Skeletal muscle satellite cell (primary cell): Measurements from ENCODE around the gene UBXN11. TPM values are rescaled to one million over a fixed set of nuclear protein-coding genes. Genes with fewer than 3 reads are reported as not detected.

Experiments
- H3K27me3 ChIP-seq: 2 replicates; pipeline ENCODE4 v1.7.0; 2013; ENCODE audit warnings: low read length; ENCODE audit not compliant: control insufficient read depth, insufficient read depth
- H3K36me3 ChIP-seq: 2 replicates; pipeline ENCODE4 v1.7.0; 2013; ENCODE audit warnings: mild to moderate bottlenecking, control low read depth, low read length; ENCODE audit not compliant: insufficient read depth
- H3K4me1 ChIP-seq: 2 replicates; pipeline ENCODE4 v1.7.0; 2013; ENCODE audit warnings: low read length; ENCODE audit not compliant: control insufficient read depth, insufficient read depth
- H3K4me2 ChIP-seq: 2 replicates; pipeline ENCODE4 v1.7.0; 2013; ENCODE audit warnings: mild to moderate bottlenecking, low read length
- H3K4me3 ChIP-seq: 2 replicates; pipeline ENCODE4 v1.7.0; 2013; ENCODE audit warnings: low read length
- H3K9ac ChIP-seq: 2 replicates; pipeline ENCODE4 v1.7.0; 2013; ENCODE audit warnings: mild to moderate bottlenecking, low read depth, low read length, moderate library complexity
- H3K9me3 ChIP-seq: replicated peaks from 2 replicates; pipeline ENCODE4 v1.7.0; 2013; ENCODE audit warnings: mild to moderate bottlenecking, control low read depth, low read length
- total RNA-seq: library from RNA; depleted of rRNA; stranded (reverse); fragments of >200 nt; gene quantifications from 2 replicates; pipeline ENCODE4 v1.2.3, GENCODE V29; 2012; rRNA removed

UBXN11 gene
- total RNA-seq: 2.8 TPM in 2 replicates

- peak within 1 kb of the TSS; percentile 77 for H3K9ac ChIP-seq
- H3K4me1 ChIP-seq: peaks cover 19% of the 10 kb centered on the region
- H3K9me3 ChIP-seq: no peaks in the 10 kb centered on the region
- H3K4me2 ChIP-seq: peak within 1 kb of the TSS; percentile 77
- H3K4me3 ChIP-seq: peak within 1 kb of the TSS; percentile 82
- peaks cover 1% of the 10 kb centered on the region for H3K27me3 ChIP-seq
- H3K36me3 ChIP-seq: no peaks in the 10 kb centered on the region
These were observed at the start of gene UBXN11 for GRCh38 chr1:26306290-26307229. UBXN11 (minus strand) TSS chr1:26306636; CDS start chr1:26302883, 3,753 bp downstream.

DNA sequence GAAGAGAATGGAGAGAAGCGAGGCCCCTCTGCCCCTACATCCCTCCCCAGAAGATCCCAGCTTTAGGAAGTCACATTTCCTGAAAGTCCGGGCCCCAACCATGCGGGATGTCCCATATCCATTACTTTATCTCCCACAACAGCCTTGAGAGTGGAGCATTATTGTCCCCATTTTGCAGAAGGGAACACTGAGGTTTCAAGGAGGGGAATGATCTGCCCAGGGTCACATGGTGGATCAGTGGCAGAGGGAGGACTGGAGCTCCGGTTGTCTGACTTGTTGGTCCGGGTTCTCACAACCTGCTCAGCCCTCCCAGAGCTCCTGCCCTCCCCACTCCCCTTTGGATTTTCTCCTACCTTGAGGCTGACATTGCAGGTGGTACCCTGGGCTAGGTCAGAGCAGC is 49.7 kb upstream of the UBXN11 start:
- no peaks in the 10 kb centered on the region for H3K36me3 ChIP-seq
- no peak overlapping the region for H3K4me2 ChIP-seq
- H3K9me3 ChIP-seq: no peaks in the 10 kb centered on the region
- peaks cover 38% of the 10 kb centered on the region for H3K27me3 ChIP-seq
- H3K9ac ChIP-seq: no peak overlapping the region
- H3K4me1 ChIP-seq: peaks cover 5% of the 10 kb centered on the region
- H3K4me3 ChIP-seq: no peak overlapping the region

DNA sequence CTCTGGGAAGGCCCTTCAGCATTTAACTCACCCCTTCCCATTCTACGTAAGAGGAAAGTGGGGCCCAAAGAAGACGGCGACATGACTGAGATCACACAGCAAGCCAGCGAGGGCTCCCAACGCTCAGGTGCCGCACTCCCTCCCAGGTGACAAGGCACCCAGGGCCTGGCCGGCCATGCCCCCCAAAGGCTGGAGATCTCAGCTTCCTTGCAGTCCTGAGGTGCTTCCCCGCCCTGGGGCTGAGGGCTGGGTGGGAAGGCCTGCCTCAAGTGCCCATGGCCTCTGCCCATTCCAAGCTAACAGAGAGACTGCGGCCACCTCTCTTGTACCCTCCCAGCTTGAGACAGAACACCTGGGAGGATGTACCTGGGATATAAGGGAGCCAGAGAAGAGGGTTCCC is 48.5 kb upstream of the UBXN11 start:
- Histone ChIP-seq H3K36me3 (no peaks in the 10 kb centered on the region), H3K4me2 (no peak overlapping the region), H3K9me3 (no peaks in the 10 kb centered on the region), H3K4me1 (no peaks in the 10 kb centered on the region), H3K4me3 (no peak overlapping the region), H3K27me3 (peaks cover 26% of the 10 kb centered on the region), H3K9ac (no peak overlapping the region)

DNA sequence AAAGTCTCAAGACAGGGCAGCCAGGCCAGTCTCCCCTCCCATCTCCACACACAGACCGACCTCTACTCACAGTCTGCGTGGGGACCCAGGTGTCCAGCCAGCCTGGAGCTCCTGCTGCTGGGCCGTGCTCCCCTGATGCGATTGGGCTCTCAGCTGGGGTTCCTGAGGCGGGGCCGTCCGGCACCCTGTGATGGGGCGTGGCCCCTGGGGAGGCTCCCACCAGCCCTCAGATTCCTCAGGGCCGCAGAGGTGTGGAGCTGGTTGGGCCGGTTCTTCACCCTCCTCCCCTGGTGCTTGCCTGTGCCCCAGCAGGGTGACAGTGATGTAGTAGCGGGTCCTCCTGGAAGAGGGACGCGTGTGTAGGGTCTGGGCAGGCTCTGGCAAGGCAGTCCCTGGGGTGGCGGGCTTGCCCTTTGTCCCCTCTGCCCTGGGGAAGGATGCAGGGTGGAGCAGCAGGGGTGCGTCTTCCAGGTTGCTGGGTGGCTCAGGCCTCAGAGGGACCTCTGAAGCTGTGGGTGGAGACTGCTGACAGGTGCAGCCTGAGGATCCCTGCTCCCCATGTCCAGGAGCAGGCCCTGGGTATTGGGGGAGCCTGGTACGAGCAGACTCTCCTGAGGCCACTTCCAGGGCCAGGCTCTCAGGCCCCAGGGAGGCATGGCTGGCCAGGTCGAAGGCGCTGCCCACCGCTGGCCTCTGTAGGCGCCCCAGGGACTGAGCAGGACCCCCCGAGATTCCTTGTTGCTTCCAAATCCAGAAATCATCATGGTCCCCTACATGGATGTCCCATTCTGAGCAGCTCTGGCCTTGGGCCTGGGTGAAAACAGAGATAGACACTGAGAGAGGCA is 47.8 kb upstream of the UBXN11 start, which contains the start of gene CRYBG2:
TSS of gene CRYBG2 (minus strand) at position 155 of the 845 bp plus-strand sequence. CDS start 7,473 bp downstream, outside the sequence.
- H3K4me1 ChIP-seq: peaks cover 3% of the 10 kb centered on the region
- no peak within 1 kb of the TSS for H3K4me2 ChIP-seq
- H3K4me3 ChIP-seq: no peak within 1 kb of the TSS
- no peak within 1 kb of the TSS for H3K9ac ChIP-seq
- H3K27me3 ChIP-seq: peaks cover 20% of the 10 kb centered on the region
- H3K36me3 ChIP-seq: no peaks in the 10 kb centered on the region
- H3K9me3 ChIP-seq: no peaks in the 10 kb centered on the region

- no peaks in the 10 kb centered on the region for H3K9me3 ChIP-seq
- H3K27me3 ChIP-seq: peaks cover 13% of the 10 kb centered on the region
- no peak overlapping the region for H3K9ac ChIP-seq
- H3K36me3 ChIP-seq: no peaks in the 10 kb centered on the region
- peaks cover 5% of the 10 kb centered on the region for H3K4me1 ChIP-seq
- H3K4me2 ChIP-seq: no peak overlapping the region
- H3K4me3 ChIP-seq: no peak overlapping the region
These were observed 46.9 kb upstream of the UBXN11 start for GRCh38 chr1:26353210-26353859.

GRCh38 chr1:26352338-26352679 is 45.9 kb upstream of the UBXN11 start:
- Histone ChIP-seq H3K27me3 (peaks cover 13% of the 10 kb centered on the region), H3K4me3 (no peak overlapping the region), H3K4me1 (peaks cover 5% of the 10 kb centered on the region), H3K4me2 (no peak overlapping the region), H3K9ac (no peak overlapping the region), H3K36me3 (no peaks in the 10 kb centered on the region), H3K9me3 (no peaks in the 10 kb centered on the region)

DNA sequence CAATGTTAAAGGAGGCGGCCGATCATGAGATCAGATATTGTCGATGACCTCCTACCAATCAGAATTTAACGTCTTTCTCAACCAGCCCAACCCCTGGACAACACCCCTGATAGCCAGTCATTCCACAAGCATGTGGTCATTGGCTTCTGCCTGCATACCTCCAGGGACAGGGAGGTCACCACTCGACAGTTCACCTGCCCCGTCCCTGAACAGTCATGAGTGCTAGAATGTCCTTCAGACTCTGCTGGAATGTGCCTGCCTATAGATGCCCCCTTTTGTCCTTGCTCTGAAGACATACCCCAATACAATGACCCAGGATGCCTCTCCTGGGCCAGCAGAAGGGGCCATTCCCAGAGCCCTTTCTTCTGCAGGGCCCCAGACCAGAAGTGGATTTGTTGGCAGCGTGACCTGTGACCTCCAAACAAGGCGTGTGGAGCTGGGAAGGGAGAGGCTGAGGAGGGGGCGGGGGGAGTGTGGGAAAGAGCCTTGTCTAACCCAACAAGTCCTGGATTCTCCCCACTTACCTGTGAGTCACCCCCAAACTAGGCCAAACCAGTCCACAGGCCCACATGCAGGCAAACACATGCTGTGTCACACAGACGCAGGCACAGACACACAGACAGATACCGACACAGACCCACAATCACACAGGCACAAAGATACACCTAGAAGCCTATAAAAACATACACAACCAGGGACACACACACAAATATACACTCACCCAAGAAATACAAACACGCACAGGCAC is 45.3 kb upstream of the UBXN11 start:
- Histone ChIP-seq H3K4me3 (no peak overlapping the region), H3K27me3 (peaks cover 16% of the 10 kb centered on the region), H3K4me2 (no peak overlapping the region), H3K9ac (no peak overlapping the region), H3K4me1 (peaks cover 5% of the 10 kb centered on the region), H3K9me3 (no peaks in the 10 kb centered on the region), H3K36me3 (no peaks in the 10 kb centered on the region)

DNA sequence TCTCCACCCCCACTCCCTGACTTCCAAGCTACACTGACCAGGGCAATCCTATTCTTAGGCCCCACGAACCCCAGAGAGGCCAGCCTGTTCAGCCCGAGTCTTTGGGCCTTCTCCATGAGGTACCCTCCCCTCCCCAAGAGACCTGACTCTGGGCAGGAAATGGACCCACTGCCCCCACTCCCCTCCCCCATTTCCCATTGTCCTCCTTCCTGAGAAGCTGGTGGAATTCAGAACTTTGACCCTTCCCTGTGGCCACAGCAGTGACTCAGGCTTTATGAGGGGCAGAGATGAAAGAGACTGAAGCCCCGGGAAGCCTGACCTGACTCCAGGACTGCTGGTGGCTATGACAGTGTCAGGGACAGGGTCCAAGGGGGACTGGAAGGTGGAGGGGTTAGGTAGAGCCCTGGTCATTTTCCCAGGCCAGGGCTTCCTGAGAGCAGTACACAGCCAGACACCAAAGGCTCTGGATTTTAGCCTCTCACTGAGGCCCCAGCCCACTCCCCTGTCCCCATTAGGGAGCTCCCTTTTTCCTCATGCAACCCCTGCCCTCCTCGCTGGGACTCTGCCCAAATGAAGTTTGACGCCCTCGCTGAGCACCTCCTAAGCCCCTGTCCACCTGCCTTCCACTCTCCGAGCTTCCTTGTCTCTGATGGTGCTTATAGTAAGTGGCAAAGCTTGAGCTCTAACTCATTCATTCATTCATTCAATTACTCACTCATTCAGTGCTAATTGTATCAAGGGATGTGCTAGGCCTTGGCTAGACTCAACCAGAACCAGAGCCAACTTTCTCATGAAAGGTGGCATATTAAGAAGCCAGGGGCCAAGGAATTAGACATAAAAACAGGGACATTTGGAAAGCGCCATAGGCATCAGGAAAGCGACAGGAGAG is 44.5 kb upstream of the UBXN11 start:
- H3K36me3 ChIP-seq: no peaks in the 10 kb centered on the region
- peaks cover 13% of the 10 kb centered on the region for H3K27me3 ChIP-seq
- H3K9ac ChIP-seq: no peak overlapping the region

DNA sequence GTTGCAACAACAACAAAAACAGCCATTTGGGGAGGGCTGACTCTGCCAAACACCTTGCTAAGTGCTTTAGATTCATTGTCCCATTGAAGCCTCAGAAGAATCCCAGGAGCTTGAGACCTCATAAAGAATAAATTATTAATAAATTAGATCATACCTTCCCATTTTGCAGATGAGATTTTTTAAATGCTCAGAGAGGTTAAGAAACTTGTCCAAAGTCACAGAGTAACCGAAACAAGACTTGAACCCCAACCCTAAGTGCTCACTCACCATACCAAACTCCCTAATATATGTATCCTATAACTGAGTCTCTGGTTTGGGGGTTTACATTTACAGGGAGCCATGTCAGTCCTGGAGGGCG is 43.9 kb upstream of the UBXN11 start:
- H3K4me3 ChIP-seq: no peak overlapping the region

More for the DNA sequence above, 44.5 kb upstream of the UBXN11 start:
- H3K9me3 ChIP-seq: no peaks in the 10 kb centered on the region
- no peak overlapping the region for H3K4me2 ChIP-seq
- H3K4me3 ChIP-seq: no peak overlapping the region
- peaks cover 5% of the 10 kb centered on the region for H3K4me1 ChIP-seq

DNA sequence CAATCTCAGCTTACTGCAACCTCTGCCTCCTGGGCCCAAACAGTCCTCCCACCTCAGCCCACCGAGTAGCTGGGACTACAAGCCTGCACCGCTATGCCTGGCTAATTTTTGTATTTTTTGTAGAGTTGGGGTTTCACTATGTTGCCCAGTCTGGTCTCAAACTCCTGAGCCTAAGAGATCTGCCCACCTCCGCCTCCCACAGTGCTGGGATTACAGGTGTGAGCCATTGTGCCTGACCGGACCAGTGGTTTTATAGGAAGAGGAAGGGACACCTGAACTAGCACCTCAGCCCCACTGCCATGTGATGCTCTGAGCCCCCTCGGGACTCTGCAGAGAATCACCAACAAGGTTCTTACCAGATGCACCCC is 43.4 kb upstream of the UBXN11 start:
- no peak overlapping the region for H3K9ac ChIP-seq
- peaks cover 5% of the 10 kb centered on the region for H3K4me1 ChIP-seq
- peaks cover 5% of the 10 kb centered on the region for H3K27me3 ChIP-seq
- H3K4me3 ChIP-seq: no peak overlapping the region
- H3K4me2 ChIP-seq: no peak overlapping the region
- H3K9me3 ChIP-seq: no peaks in the 10 kb centered on the region
- no peaks in the 10 kb centered on the region for H3K36me3 ChIP-seq

More for the DNA sequence above, 43.9 kb upstream of the UBXN11 start:
- Histone ChIP-seq H3K4me1 (peaks cover 5% of the 10 kb centered on the region), H3K36me3 (no peaks in the 10 kb centered on the region), H3K27me3 (peaks cover 8% of the 10 kb centered on the region), H3K4me2 (no peak overlapping the region), H3K9me3 (no peaks in the 10 kb centered on the region), H3K9ac (no peak overlapping the region)
